ENCODE data around the gene MYO1C.
"Not testable (repeated sequence)": the region's sequence is repeated elsewhere in the genome, so short reads cannot be mapped to it uniquely, and the experiment has no call there.

DNA sequence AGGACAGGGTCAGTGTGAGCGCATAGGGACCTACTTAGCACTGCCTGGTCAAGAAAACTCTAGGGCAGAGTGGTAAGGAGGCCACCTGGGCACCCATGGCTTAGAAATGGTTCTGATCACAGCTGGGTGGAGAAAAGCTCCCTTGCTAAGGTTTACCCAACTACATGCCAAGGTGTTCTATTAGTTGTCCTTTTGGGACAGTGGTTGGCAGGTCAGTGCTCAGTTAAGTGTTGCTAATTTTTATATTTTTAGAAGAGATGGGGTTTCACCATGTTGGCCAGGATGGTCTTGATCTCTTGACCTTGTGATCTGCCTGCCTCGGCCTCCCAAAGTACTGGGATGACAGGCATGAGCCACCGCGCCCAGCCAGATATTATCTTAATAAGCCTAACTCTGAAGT is 46.8 kb downstream of the MYO1C start:
- TF ChIP-seq TAF1 (IDR thresholded peaks at IDR 0.05; ENCODE audit: low read depth); POLR2AphosphoS5 (IDR thresholded peaks at IDR 0.05); EP300 (conservative IDR thresholded peaks at IDR 0.05; ENCODE audit: poor library complexity, severe bottlenecking): not testable (repeated sequence)
- TF ChIP-seq, protein P1, sequence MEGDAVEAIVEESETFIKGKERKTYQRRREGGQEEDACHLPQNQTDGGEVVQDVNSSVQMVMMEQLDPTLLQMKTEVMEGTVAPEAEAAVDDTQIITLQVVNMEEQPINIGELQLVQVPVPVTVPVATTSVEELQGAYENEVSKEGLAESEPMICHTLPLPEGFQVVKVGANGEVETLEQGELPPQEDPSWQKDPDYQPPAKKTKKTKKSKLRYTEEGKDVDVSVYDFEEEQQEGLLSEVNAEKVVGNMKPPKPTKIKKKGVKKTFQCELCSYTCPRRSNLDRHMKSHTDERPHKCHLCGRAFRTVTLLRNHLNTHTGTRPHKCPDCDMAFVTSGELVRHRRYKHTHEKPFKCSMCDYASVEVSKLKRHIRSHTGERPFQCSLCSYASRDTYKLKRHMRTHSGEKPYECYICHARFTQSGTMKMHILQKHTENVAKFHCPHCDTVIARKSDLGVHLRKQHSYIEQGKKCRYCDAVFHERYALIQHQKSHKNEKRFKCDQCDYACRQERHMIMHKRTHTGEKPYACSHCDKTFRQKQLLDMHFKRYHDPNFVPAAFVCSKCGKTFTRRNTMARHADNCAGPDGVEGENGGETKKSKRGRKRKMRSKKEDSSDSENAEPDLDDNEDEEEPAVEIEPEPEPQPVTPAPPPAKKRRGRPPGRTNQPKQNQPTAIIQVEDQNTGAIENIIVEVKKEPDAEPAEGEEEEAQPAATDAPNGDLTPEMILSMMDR (IDR thresholded peaks at IDR 0.05; ENCODE audit: poor library complexity, severe bottlenecking), result not testable (repeated sequence)
- TF ChIP-seq, protein P2, sequence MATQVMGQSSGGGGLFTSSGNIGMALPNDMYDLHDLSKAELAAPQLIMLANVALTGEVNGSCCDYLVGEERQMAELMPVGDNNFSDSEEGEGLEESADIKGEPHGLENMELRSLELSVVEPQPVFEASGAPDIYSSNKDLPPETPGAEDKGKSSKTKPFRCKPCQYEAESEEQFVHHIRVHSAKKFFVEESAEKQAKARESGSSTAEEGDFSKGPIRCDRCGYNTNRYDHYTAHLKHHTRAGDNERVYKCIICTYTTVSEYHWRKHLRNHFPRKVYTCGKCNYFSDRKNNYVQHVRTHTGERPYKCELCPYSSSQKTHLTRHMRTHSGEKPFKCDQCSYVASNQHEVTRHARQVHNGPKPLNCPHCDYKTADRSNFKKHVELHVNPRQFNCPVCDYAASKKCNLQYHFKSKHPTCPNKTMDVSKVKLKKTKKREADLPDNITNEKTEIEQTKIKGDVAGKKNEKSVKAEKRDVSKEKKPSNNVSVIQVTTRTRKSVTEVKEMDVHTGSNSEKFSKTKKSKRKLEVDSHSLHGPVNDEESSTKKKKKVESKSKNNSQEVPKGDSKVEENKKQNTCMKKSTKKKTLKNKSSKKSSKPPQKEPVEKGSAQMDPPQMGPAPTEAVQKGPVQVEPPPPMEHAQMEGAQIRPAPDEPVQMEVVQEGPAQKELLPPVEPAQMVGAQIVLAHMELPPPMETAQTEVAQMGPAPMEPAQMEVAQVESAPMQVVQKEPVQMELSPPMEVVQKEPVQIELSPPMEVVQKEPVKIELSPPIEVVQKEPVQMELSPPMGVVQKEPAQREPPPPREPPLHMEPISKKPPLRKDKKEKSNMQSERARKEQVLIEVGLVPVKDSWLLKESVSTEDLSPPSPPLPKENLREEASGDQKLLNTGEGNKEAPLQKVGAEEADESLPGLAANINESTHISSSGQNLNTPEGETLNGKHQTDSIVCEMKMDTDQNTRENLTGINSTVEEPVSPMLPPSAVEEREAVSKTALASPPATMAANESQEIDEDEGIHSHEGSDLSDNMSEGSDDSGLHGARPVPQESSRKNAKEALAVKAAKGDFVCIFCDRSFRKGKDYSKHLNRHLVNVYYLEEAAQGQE (IDR thresholded peaks at IDR 0.05; ENCODE audit: borderline replicate concordance), result not testable (repeated sequence)

Measured in neural cell (in vitro differentiated cells).